HUES64 (cell line): ENCODE measurements around the gene UBE2L6.
"Not testable (repeated sequence)": the region's sequence is repeated elsewhere in the genome, so short reads cannot be mapped to it uniquely, and the experiment has no call there.

ENCODE experiments used
- H3K27ac ChIP-seq: 2 replicates; pipeline ENCODE4 v1.7.0; 2013; ENCODE audit warnings: low read depth, low read length, inconsistent platforms
- H3K27me3 ChIP-seq: 2 replicates; pipeline ENCODE4 v1.6.1; 2013; ENCODE audit warnings: mild to moderate bottlenecking, low read length; ENCODE audit not compliant: insufficient read depth
- H3K36me3 ChIP-seq: 2 replicates; pipeline ENCODE4 v1.6.1; 2013; ENCODE audit warnings: mild to moderate bottlenecking, low read length; ENCODE audit not compliant: insufficient read depth
- H3K4me1 ChIP-seq: 2 replicates; pipeline ENCODE4 v1.6.1; 2013; ENCODE audit warnings: mild to moderate bottlenecking, low read length, moderate library complexity; ENCODE audit not compliant: insufficient read depth
- H3K4me3 ChIP-seq: 2 replicates; pipeline ENCODE4 v1.5.1; 2013; ENCODE audit warnings: mild to moderate bottlenecking, low read length, moderate library complexity
- H3K9ac ChIP-seq: 2 replicates; pipeline ENCODE4 v1.6.1; 2013; ENCODE audit warnings: mild to moderate bottlenecking, low read depth, low read length
- H3K9me3 ChIP-seq: 2 replicates; pipeline ENCODE4 v1.6.1; 2013; ENCODE audit warnings: low read depth, low read length; ENCODE audit not compliant: insufficient read depth
- WGBS: fragments of 150-250, 120-280 bp; methylation state at CpG from one replicate; pipeline ENCODE4 v1.1.7; 2013; ENCODE audit warnings: missing lambda C conversion rate; 5-methylcytosine and 5-hydroxymethylcytosine counted together

UBE2L6 gene

GRCh38 chr11:57546451-57546850 is 21.0 kb downstream of the UBE2L6 start:
- Histone ChIP-seq H3K27me3 (no peaks in the 10 kb centered on the region; the same call in 1 of the 2 replicates), H3K27ac (no peak overlapping the region), H3K9ac (no peak overlapping the region), H3K4me3 (no peak overlapping the region), H3K4me1 (peaks cover 9% of the 10 kb centered on the region), H3K9me3 (no peaks in the 10 kb centered on the region), H3K36me3 (peaks cover 20% of the 10 kb centered on the region)
- 97% methylated on average over 7 of the region's 7 CpGs for WGBS

- Histone ChIP-seq H3K9me3 (no peaks in the 10 kb centered on the region), H3K27me3 (no peaks in the 10 kb centered on the region; the same call in 1 of the 2 replicates), H3K4me1 (peaks cover 9% of the 10 kb centered on the region), H3K4me3 (no peak overlapping the region), H3K9ac (no peak overlapping the region), H3K27ac (no peak overlapping the region), H3K36me3 (peaks cover 17% of the 10 kb centered on the region)
- WGBS: 94% methylated on average over 13 of the region's 13 CpGs
These were observed 21.6 kb downstream of the UBE2L6 start for GRCh38 chr11:57545883-57546282.

- Histone ChIP-seq H3K9me3 (no peaks in the 10 kb centered on the region), H3K36me3 (peaks cover 3% of the 10 kb centered on the region), H3K4me1 (peaks cover 9% of the 10 kb centered on the region), H3K27ac (no peak overlapping the region), H3K9ac (no peak overlapping the region), H3K4me3 (no peak overlapping the region), H3K27me3 (no peaks in the 10 kb centered on the region; the same call in 1 of the 2 replicates)
- WGBS: 93% methylated on average over 6 of the region's 6 CpGs
These were observed 22.9 kb downstream of the UBE2L6 start for GRCh38 chr11:57544566-57544965.

GRCh38 chr11:57543593-57543992 is 23.9 kb downstream of the UBE2L6 start:
- WGBS: 67% methylated on average over 6 of the region's 6 CpGs
- no peaks in the 10 kb centered on the region; the same call in 1 of the 2 replicates for H3K27me3 ChIP-seq
- H3K27ac ChIP-seq: no peak overlapping the region

GRCh38 chr11:57542582-57542981 is 24.9 kb downstream of the UBE2L6 start:
- H3K4me1 ChIP-seq: peaks cover 11% of the 10 kb centered on the region
- no peak overlapping the region for H3K9ac ChIP-seq
- H3K36me3 ChIP-seq: no peaks in the 10 kb centered on the region
- no peak overlapping the region for H3K4me3 ChIP-seq
- WGBS: 30% methylated on average over 4 of the region's 4 CpGs
- no peaks in the 10 kb centered on the region; the same call in 1 of the 2 replicates for H3K27me3 ChIP-seq
- no peaks in the 10 kb centered on the region for H3K9me3 ChIP-seq
- H3K27ac ChIP-seq: no peak overlapping the region

More at GRCh38 chr11:57543593-57543992, 23.9 kb downstream of the UBE2L6 start:
- Histone ChIP-seq H3K4me3 (no peak overlapping the region), H3K36me3 (0 out of 2 replicates have a peak, but pooled peaks cover under 1% of the 10 kb centered on the region), H3K4me1 (peaks cover 9% of the 10 kb centered on the region), H3K9me3 (no peaks in the 10 kb centered on the region), H3K9ac (no peak overlapping the region)

- WGBS: 92% methylated on average over 5 of the region's 5 CpGs
- H3K9me3 ChIP-seq: no peaks in the 10 kb centered on the region
- H3K9ac ChIP-seq: no peak overlapping the region
- H3K27me3 ChIP-seq: no peaks in the 10 kb centered on the region; the same call in 1 of the 2 replicates
- H3K27ac ChIP-seq: no peak overlapping the region
- no peak overlapping the region for H3K4me3 ChIP-seq
- H3K36me3 ChIP-seq: no peaks in the 10 kb centered on the region
- peaks cover 18% of the 10 kb centered on the region for H3K4me1 ChIP-seq
These were observed 26.3 kb downstream of the UBE2L6 start for GRCh38 chr11:57541169-57541568.

- H3K9me3 ChIP-seq: no peaks in the 10 kb centered on the region
- peaks cover 18% of the 10 kb centered on the region for H3K4me1 ChIP-seq
- H3K27me3 ChIP-seq: no peaks in the 10 kb centered on the region; the same call in 1 of the 2 replicates
- H3K4me3 ChIP-seq: no peak overlapping the region
- no peak overlapping the region for H3K27ac ChIP-seq
- 95% methylated on average over 1 of the region's 1 CpG for WGBS
- no peak overlapping the region for H3K9ac ChIP-seq
- H3K36me3 ChIP-seq: no peaks in the 10 kb centered on the region
These were observed 28.1 kb downstream of the UBE2L6 start for GRCh38 chr11:57539342-57539741.

GRCh38 chr11:57536947-57537619 is 30.4 kb downstream of the UBE2L6 start, which contains the start of gene SMTNL1:
TSS of gene SMTNL1 (plus strand) at chr11:57537595. CDS start at chr11:57542643, 5,048 bp downstream.
- Histone ChIP-seq H3K27ac (no peak within 1 kb of the TSS), H3K4me1 (peaks cover 9% of the 10 kb centered on the region; the same call in 1 of the 2 replicates), H3K36me3 (no peaks in the 10 kb centered on the region), H3K4me3 (no peak within 1 kb of the TSS), H3K9ac (no peak within 1 kb of the TSS), H3K9me3 (no peaks in the 10 kb centered on the region), H3K27me3 (no peaks in the 10 kb centered on the region)
- 70% methylated on average over 14 of the region's 14 CpGs for WGBS

- 93% methylated on average over 6 of the region's 7 CpGs for WGBS
- not testable (repeated sequence) for H3K4me3 ChIP-seq, H3K36me3 ChIP-seq, H3K27me3 ChIP-seq, H3K27ac ChIP-seq, H3K9ac ChIP-seq, H3K9me3 ChIP-seq
- H3K4me1 ChIP-seq: peaks cover 18% of the 10 kb centered on the region
These were observed 33.0 kb downstream of the UBE2L6 start for GRCh38 chr11:57534449-57534848.

GRCh38 chr11:57530596-57531507 is 36.6 kb downstream of the UBE2L6 start, which contains the start of gene TIMM10:
TSS of gene TIMM10 (minus strand) at chr11:57530754. CDS start at chr11:57530189, 565 bp downstream.
- Histone ChIP-seq H3K4me1 (peaks cover 12% of the 10 kb centered on the region), H3K9me3 (no peaks in the 10 kb centered on the region), H3K9ac (peak within 1 kb of the TSS; percentile 82), H3K27me3 (no peaks in the 10 kb centered on the region), H3K4me3 (peak within 1 kb of the TSS; percentile 86), H3K36me3 (peaks cover 18% of the 10 kb centered on the region), H3K27ac (peak within 1 kb of the TSS; percentile 42)
- 2% methylated on average over 49 of the region's 49 CpGs for WGBS

- H3K4me1 ChIP-seq: peaks cover 12% of the 10 kb centered on the region
- H3K36me3 ChIP-seq: peaks cover 18% of the 10 kb centered on the region
- no peaks in the 10 kb centered on the region for H3K9me3 ChIP-seq
- 1% methylated on average over 17 of the region's 17 CpGs for WGBS
- no peaks in the 10 kb centered on the region for H3K27me3 ChIP-seq
- peak overlapping the region; percentile 86 for H3K4me3 ChIP-seq
- peak overlapping the region; percentile 82 for H3K9ac ChIP-seq
- H3K27ac ChIP-seq: peak overlapping the region; percentile 37
These were observed 37.3 kb downstream of the UBE2L6 start for GRCh38 chr11:57530215-57530595.
